H4 (cell line): ENCODE measurements around the gene ZNF689. TPM values are rescaled to one million over a fixed set of nuclear protein-coding genes. Genes with fewer than 3 reads are reported as not detected.

Experiments
- DNase-seq: peaks from one replicate; pipeline ENCODE4 v3.0.0-alpha.2; 2015; ENCODE audit warnings: low spot score
- total RNA-seq: library from RNA; depleted of rRNA; stranded (reverse); fragments of >200 nt; shearing (Covaris generic); gene quantifications from 2 replicates; pipeline ENCODE4 v1.2.3, GENCODE V29; 2014; rRNA removed

ZNF689 gene
- total RNA-seq, 1 experiment from 2014 or later: 9.6 TPM

- no peak for DNase-seq
Observed at GRCh38 chr16:30562021-30562420, 48.2 kb downstream of the ZNF689 start.

GRCh38 chr16:30561089-30561816 is 48.9 kb downstream of the ZNF689 start:
- no peak for DNase-seq

- no peak for DNase-seq
Observed at GRCh38 chr16:30559690-30560089, 50.5 kb downstream of the ZNF689 start.

GRCh38 chr16:30558789-30559377 is 51.3 kb downstream of the ZNF689 start:
- no peak for DNase-seq

GRCh38 chr16:30557957-30558788 is 52.0 kb downstream of the ZNF689 start, which contains the start of gene ZNF764:
ZNF764 (minus strand) TSS chr16:30558374; CDS start chr16:30558182, 192 bp downstream.
- DNase-seq: peak; percentile 96

- DNase-seq: no peak
Observed at GRCh38 chr16:30557707-30557956, 52.6 kb downstream of the ZNF689 start.

GRCh38 chr16:30556125-30556473 is 54.1 kb downstream of the ZNF689 start:
- no peak for DNase-seq

GRCh38 chr16:30555315-30556124 is 54.7 kb downstream of the ZNF689 start:
- no peak for DNase-seq

GRCh38 chr16:30554557-30555314 is 55.5 kb downstream of the ZNF689 start:
- DNase-seq: no peak

- no peak for DNase-seq
Observed at GRCh38 chr16:30553393-30553899, 56.7 kb downstream of the ZNF689 start.

GRCh38 chr16:30552956-30553355 is 57.2 kb downstream of the ZNF689 start:
- DNase-seq: no peak

Other genes with a start within 250 kb of the ZNF689 start
- 10.4 and 15.9 TPM in 2 replicates for gene TBC1D10B, start 239.9 kb downstream of the ZNF689 start, total RNA-seq
- not detected in 2 replicates for gene MYL11, start 235.6 kb downstream of the ZNF689 start, total RNA-seq
- not detected in 2 replicates for gene SEPTIN1, start 227.8 kb downstream of the ZNF689 start, total RNA-seq
- 4.1 and 7.4 TPM in 2 replicates for gene ZNF48, start 215.0 kb downstream of the ZNF689 start, total RNA-seq
- 12.0 and 24.3 TPM in 2 replicates for gene ZNF771, start 202.8 kb downstream of the ZNF689 start, total RNA-seq
- 11.0 and 28.9 TPM in 2 replicates for gene DCTPP1, start 180.4 kb downstream of the ZNF689 start, total RNA-seq
- gene SEPHS2, start 164.5 kb downstream of the ZNF689 start, total RNA-seq: 7.3 and 8.9 TPM in 2 replicates
- gene ITGAL, start 137.6 kb downstream of the ZNF689 start, total RNA-seq: not detected in 2 replicates
- gene ZNF768, start 83.8 kb downstream of the ZNF689 start, total RNA-seq: 22.7 and 29.2 TPM in 2 replicates
- 1.5 and 2.6 TPM in 2 replicates for gene ZNF747, start 75.5 kb downstream of the ZNF689 start, total RNA-seq
- 3.2 and 5.2 TPM in 2 replicates for gene ZNF764, start 52.0 kb downstream of the ZNF689 start, total RNA-seq
- gene ZNF688, start 38.7 kb downstream of the ZNF689 start, total RNA-seq: 3.1 and 6.0 TPM in 2 replicates
- 1.3 and 3.1 TPM in 2 replicates for gene ZNF785, start 24.7 kb downstream of the ZNF689 start, total RNA-seq
- 5.2 and 13.6 TPM in 2 replicates for gene PRR14, start 40.6 kb upstream of the ZNF689 start, total RNA-seq
- 5.0 and 5.9 TPM in 2 replicates for gene FBRS, start 48.0 kb upstream of the ZNF689 start, total RNA-seq
- 5.0 and 6.2 TPM in 2 replicates for gene SRCAP, start 88.8 kb upstream of the ZNF689 start, total RNA-seq
- gene PHKG2, start 138.0 kb upstream of the ZNF689 start, total RNA-seq: 30.8 and 42.5 TPM in 2 replicates
- 1.9 and 11.0 TPM in 2 replicates for gene CFAP119, start 151.7 kb upstream of the ZNF689 start, total RNA-seq
- 57.9 and 79.2 TPM in 2 replicates for gene RNF40, start 151.9 kb upstream of the ZNF689 start, total RNA-seq
- gene ZNF629, start 176.8 kb upstream of the ZNF689 start, total RNA-seq: 10.7 and 13.9 TPM in 2 replicates